ENCODE data around the gene BEST1.

- no peak for TF ChIP-seq EZH2 (IDR thresholded peaks at IDR 0.05; ENCODE audit: low read length, missing control alignments)
- TF ChIP-seq, protein P1, sequence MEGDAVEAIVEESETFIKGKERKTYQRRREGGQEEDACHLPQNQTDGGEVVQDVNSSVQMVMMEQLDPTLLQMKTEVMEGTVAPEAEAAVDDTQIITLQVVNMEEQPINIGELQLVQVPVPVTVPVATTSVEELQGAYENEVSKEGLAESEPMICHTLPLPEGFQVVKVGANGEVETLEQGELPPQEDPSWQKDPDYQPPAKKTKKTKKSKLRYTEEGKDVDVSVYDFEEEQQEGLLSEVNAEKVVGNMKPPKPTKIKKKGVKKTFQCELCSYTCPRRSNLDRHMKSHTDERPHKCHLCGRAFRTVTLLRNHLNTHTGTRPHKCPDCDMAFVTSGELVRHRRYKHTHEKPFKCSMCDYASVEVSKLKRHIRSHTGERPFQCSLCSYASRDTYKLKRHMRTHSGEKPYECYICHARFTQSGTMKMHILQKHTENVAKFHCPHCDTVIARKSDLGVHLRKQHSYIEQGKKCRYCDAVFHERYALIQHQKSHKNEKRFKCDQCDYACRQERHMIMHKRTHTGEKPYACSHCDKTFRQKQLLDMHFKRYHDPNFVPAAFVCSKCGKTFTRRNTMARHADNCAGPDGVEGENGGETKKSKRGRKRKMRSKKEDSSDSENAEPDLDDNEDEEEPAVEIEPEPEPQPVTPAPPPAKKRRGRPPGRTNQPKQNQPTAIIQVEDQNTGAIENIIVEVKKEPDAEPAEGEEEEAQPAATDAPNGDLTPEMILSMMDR (conservative IDR thresholded peaks at IDR 0.05 in 1 of 2, IDR thresholded peaks at IDR 0.05 in 1 of 2; ENCODE audit: low read depth in 1 of 2, low read length in 2 of 2): no peak
Observed at GRCh38 chr11:61967116-61967923, 17.2 kb downstream of the BEST1 start, which contains the start of gene FTH1.
